Osteoblast (primary cell): ENCODE results near the gene VTN. TPM values are rescaled to one million over a fixed set of nuclear protein-coding genes. Genes with fewer than 3 reads are reported as not detected.
A peak's percentile ranks its signal among the peaks of the same experiment; 100 is the strongest.

Experiments used
- DNase-seq: peaks from one replicate; pipeline ENCODE4 v3.0.0; 2011; ENCODE audit warnings: low spot score, mixed read lengths; ENCODE audit not compliant: insufficient read length; ENCODE audit errors: missing footprints
- H2AFZ ChIP-seq: 2 replicates; pipeline ENCODE4 v1.6.0; 2011; ENCODE audit warnings: mild to moderate bottlenecking, low read length
- H3K27ac ChIP-seq: 2 replicates; pipeline ENCODE4 v1.5.1; 2011; ENCODE audit warnings: mild to moderate bottlenecking, low read depth, low read length, moderate library complexity
- H3K27me3 ChIP-seq: 2 replicates; pipeline ENCODE4 v1.6.0; 2012; ENCODE audit warnings: mild to moderate bottlenecking, control low read depth, inconsistent platforms, low read length, moderate library complexity; ENCODE audit not compliant: insufficient read depth
- H3K36me3 ChIP-seq: 2 replicates; pipeline ENCODE4 v1.5.1; 2011; ENCODE audit warnings: mild to moderate bottlenecking, low read length, control low read depth, moderate library complexity; ENCODE audit not compliant: insufficient read depth
- H3K4me1 ChIP-seq: 2 replicates; pipeline ENCODE4 v1.5.1; 2011; ENCODE audit warnings: mild to moderate bottlenecking, low read length, control low read depth, moderate library complexity; ENCODE audit not compliant: insufficient read depth
- H3K4me2 ChIP-seq: 2 replicates; pipeline ENCODE4 v1.6.0; 2011; ENCODE audit warnings: mild to moderate bottlenecking, low read length; ENCODE audit not compliant: insufficient read depth
- H3K4me3 ChIP-seq: fragments of 200-600 bp; sonication (generic); 3 replicates; pipeline ENCODE4 v1.5.1; 2012; ENCODE audit warnings: mild to moderate bottlenecking, low read length, inconsistent platforms; ENCODE audit not compliant: insufficient read depth
- H3K79me2 ChIP-seq: 2 replicates; pipeline ENCODE4 v1.6.0; 2012; ENCODE audit warnings: mild to moderate bottlenecking, low read length, control low read depth, inconsistent platforms; ENCODE audit not compliant: insufficient read depth
- H3K9me3 ChIP-seq: 2 replicates; pipeline ENCODE4 v1.5.1; 2011; ENCODE audit warnings: low read depth, low read length, control low read depth
- H4K20me1 ChIP-seq: 2 replicates; pipeline ENCODE4 v1.6.0; 2012; ENCODE audit warnings: mild to moderate bottlenecking, low read length, control low read depth; ENCODE audit not compliant: insufficient read depth
- CTCF ChIP-seq: IDR thresholded peaks from 2 replicates; pipeline ENCODE4 v1.5.1; 2011; ENCODE audit warnings: mild to moderate bottlenecking, low read depth, low read length, moderate library complexity; ENCODE audit errors: extremely low read depth
- total RNA-seq: library from RNA; depleted of rRNA; stranded (reverse); fragments of >200 nt; gene quantifications from 2 replicates; pipeline ENCODE4 v1.2.3, GENCODE V29; 2012

The VTN gene
- total RNA-seq, 1 donor: not detected

GRCh38 chr17:28399808-28400207, 29.7 kb upstream of the VTN start:
- no peak for TF ChIP-seq CTCF
- Histone ChIP-seq H3K9me3 (no peaks in the 10 kb centered on the region), H3K4me3 (no peak overlapping the region), H3K4me1 (peaks cover 10% of the 10 kb centered on the region), H3K27ac (no peak overlapping the region), H2AFZ (no peak overlapping the region), H3K79me2 (no peaks in the 10 kb centered on the region), H4K20me1 (peaks cover 4% of the 10 kb centered on the region), H3K27me3 (no peaks in the 10 kb centered on the region), H3K4me2 (no peak overlapping the region), H3K36me3 (peaks cover 26% of the 10 kb centered on the region)
- DNase-seq: no peak

- H3K79me2 ChIP-seq: no peaks in the 10 kb centered on the region
- H3K4me3 ChIP-seq: no peak overlapping the region
- H3K4me1 ChIP-seq: peaks cover 9% of the 10 kb centered on the region
- peaks cover 26% of the 10 kb centered on the region for H3K36me3 ChIP-seq
- DNase-seq: no peak
- no peak for TF ChIP-seq CTCF
- no peak overlapping the region for H3K27ac ChIP-seq
- H3K27me3 ChIP-seq: no peaks in the 10 kb centered on the region
- H4K20me1 ChIP-seq: peaks cover 4% of the 10 kb centered on the region
- no peaks in the 10 kb centered on the region for H3K9me3 ChIP-seq
- H3K4me2 ChIP-seq: no peak overlapping the region
- H2AFZ ChIP-seq: no peak overlapping the region
Measured at GRCh38 chr17:28398280-28398981, 28.3 kb upstream of the VTN start.

- H2AFZ ChIP-seq: no peak overlapping the region
Measured at GRCh38 chr17:28397687-28398279, 27.7 kb upstream of the VTN start.

More at GRCh38 chr17:28397687-28398279, 27.7 kb upstream of the VTN start:
- TF ChIP-seq CTCF: no peak
- Histone ChIP-seq H3K27ac (no peak overlapping the region), H3K79me2 (no peaks in the 10 kb centered on the region), H3K4me1 (peaks cover 9% of the 10 kb centered on the region), H3K27me3 (no peaks in the 10 kb centered on the region), H3K4me3 (no peak overlapping the region), H3K36me3 (peaks cover 26% of the 10 kb centered on the region), H3K4me2 (no peak overlapping the region), H3K9me3 (no peaks in the 10 kb centered on the region), H4K20me1 (peaks cover 4% of the 10 kb centered on the region)
- DNase-seq: peak; percentile 67
